Measurements from ENCODE around the gene HBA2.
"Not testable (repeated sequence)": the region's sequence is repeated elsewhere in the genome, so short reads cannot be mapped to it uniquely, and the experiment has no call there.

Gene HBA2

DNA sequence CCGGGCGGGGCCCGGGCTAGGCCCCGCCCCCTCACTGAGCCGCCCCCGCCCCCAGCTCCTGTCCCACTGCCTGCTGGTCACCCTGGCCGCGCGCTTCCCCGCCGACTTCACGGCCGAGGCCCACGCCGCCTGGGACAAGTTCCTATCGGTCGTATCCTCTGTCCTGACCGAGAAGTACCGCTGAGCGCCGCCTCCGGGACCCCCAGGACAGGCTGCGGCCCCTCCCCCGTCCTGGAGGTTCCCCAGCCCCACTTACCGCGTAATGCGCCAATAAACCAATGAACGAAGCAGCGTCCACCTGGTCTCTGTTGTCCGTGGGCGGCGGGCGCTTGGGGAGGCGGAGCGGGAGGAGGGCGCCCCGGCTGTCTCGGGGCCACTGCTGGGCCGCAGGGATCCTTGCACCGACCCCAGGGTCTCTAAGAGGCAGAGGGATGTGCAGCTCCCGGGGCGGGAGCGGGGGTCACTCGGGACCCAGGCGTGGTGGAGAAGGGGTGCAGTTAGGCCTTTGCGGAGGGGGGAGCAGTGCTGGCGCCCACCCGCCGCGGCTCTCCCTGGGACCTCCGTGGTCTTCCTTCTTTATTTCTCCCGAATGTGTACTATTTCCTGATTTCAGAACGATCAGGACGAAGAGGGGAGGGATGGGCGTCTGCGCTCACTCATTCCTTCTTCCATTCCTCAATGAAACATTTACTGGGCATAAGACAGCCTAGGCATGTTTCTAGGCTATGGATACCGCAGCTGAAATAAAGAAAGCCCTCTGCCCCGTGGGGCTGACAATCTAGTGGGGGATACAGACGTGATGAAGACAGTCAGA lies 18.3 kb upstream of the HBA2 start:
- 0 out of 2 replicates have a peak, but pooled peaks cover 5% of the 10 kb centered on the region for H3F3A ChIP-seq (ENCODE audit: insufficient read depth)
- H3K9me3 ChIP-seq (ENCODE audit: insufficient read depth, low read length), result no peaks in the 10 kb centered on the region
- H3K4me3 ChIP-seq (ENCODE audit: insufficient read depth, low read length, poor library complexity, severe bottlenecking), result no peak overlapping the region
- TF ChIP-seq EZH2phosphoT487 (conservative IDR thresholded peaks at IDR 0.05; ENCODE audit: low read length), result no peak
- TF ChIP-seq, protein P1, sequence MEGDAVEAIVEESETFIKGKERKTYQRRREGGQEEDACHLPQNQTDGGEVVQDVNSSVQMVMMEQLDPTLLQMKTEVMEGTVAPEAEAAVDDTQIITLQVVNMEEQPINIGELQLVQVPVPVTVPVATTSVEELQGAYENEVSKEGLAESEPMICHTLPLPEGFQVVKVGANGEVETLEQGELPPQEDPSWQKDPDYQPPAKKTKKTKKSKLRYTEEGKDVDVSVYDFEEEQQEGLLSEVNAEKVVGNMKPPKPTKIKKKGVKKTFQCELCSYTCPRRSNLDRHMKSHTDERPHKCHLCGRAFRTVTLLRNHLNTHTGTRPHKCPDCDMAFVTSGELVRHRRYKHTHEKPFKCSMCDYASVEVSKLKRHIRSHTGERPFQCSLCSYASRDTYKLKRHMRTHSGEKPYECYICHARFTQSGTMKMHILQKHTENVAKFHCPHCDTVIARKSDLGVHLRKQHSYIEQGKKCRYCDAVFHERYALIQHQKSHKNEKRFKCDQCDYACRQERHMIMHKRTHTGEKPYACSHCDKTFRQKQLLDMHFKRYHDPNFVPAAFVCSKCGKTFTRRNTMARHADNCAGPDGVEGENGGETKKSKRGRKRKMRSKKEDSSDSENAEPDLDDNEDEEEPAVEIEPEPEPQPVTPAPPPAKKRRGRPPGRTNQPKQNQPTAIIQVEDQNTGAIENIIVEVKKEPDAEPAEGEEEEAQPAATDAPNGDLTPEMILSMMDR (IDR thresholded peaks at IDR 0.05; ENCODE audit: insufficient read depth, low read length, poor library complexity, severe bottlenecking), result no peak
- H4K20me1 ChIP-seq (ENCODE audit: low read depth, low read length), result no peaks in the 10 kb centered on the region
- no peak overlapping the region for H3K27ac ChIP-seq (ENCODE audit: low read depth, low read length)
- H3K4me2 ChIP-seq (ENCODE audit: low read depth, low read length, poor library complexity, severe bottlenecking), result no peak overlapping the region
- H2AFZ ChIP-seq (ENCODE audit: low read depth, low read length, severe bottlenecking), result no peak overlapping the region
- no peaks in the 10 kb centered on the region for H3K9me2 ChIP-seq (replicated peaks; ENCODE audit: insufficient read depth, low read length)
- no peaks in the 10 kb centered on the region for H3K36me3 ChIP-seq (ENCODE audit: low read length)
- no peaks in the 10 kb centered on the region for H3K79me2 ChIP-seq (ENCODE audit: insufficient read depth, low read length)
- no peak overlapping the region for H3K9ac ChIP-seq (ENCODE audit: low read length)
- H3K27me3 ChIP-seq (ENCODE audit: low read length), result no peaks in the 10 kb centered on the region

DNA sequence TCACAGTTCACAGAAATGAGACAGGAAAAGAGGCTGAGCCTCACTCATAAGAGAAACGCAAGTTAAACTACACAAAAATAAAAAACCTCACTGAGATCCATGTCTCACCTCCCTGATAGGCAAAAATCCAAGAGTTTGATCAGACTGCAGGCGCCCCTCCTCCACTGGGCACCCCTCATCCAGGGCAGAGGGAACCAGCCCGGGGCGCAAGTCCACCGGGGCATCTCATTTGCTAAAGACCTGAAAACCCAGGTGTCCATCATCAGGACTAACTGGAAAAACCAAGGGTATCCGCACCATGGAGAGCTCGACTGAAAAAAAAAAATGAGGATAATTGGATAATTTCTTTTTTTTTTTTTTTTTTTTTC lies 17.7 kb upstream of the HBA2 start:
- Histone ChIP-seq H3K4me3 (ENCODE audit: insufficient read depth, low read length, poor library complexity, severe bottlenecking) (no peak overlapping the region), H3K9me3 (ENCODE audit: insufficient read depth, low read length) (no peaks in the 10 kb centered on the region), H3K9me2 (replicated peaks; ENCODE audit: insufficient read depth, low read length) (no peaks in the 10 kb centered on the region), H3K4me2 (ENCODE audit: low read depth, low read length, poor library complexity, severe bottlenecking) (no peak overlapping the region), H3K27me3 (ENCODE audit: low read length) (no peaks in the 10 kb centered on the region), H3K27ac (ENCODE audit: low read depth, low read length) (no peak overlapping the region), H4K20me1 (ENCODE audit: low read depth, low read length) (no peaks in the 10 kb centered on the region), H3K36me3 (ENCODE audit: low read length) (no peaks in the 10 kb centered on the region), H2AFZ (ENCODE audit: low read depth, low read length, severe bottlenecking) (no peak overlapping the region), H3K9ac (ENCODE audit: low read length) (no peak overlapping the region), H3F3A (ENCODE audit: insufficient read depth) (0 out of 2 replicates have a peak, but pooled peaks cover 5% of the 10 kb centered on the region), H3K79me2 (ENCODE audit: insufficient read depth, low read length) (no peaks in the 10 kb centered on the region)
- TF ChIP-seq, protein P1 (IDR thresholded peaks at IDR 0.05; ENCODE audit: insufficient read depth, low read length, poor library complexity, severe bottlenecking), result no peak
- no peak for TF ChIP-seq EZH2phosphoT487 (conservative IDR thresholded peaks at IDR 0.05; ENCODE audit: low read length)

DNA sequence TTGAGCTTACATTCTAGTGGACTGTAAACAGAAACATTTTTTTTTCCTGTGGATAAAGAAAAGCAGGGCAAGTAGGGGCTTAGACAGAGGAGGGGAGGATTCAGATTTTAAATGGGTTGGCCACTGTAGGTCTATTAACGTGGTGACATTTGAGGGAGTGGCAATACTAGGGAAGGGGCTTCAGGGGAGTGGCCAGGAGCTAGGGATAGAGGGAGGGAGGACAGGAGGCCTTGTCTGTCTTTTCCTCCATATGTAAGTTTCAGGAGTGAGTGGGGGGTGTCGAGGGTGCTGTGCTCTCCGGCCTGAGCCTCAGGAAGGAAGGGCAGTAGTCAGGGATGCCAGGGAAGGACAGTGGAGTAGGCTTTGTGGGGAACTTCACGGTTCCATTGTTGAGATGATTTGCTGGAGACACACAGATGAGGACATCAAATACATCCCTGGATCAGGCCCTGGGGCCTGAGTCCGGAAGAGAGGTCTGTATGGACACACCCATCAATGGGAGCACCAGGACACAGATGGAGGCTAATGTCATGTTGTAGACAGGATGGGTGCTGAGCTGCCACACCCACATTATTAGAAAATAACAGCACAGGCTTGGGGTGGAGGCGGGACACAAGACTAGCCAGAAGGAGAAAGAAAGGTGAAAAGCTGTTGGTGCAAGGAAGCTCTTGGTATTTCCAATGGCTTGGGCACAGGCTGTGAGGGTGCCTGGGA lies 13.4 kb upstream of the HBA2 start:
- no peaks in the 10 kb centered on the region for H3K36me3 ChIP-seq (ENCODE audit: low read length)
- no peak overlapping the region for H3K4me3 ChIP-seq (ENCODE audit: insufficient read depth, low read length, poor library complexity, severe bottlenecking)
- H3F3A ChIP-seq (ENCODE audit: insufficient read depth), result no peaks in the 10 kb centered on the region
- no peak overlapping the region for H3K9ac ChIP-seq (ENCODE audit: low read length)
- H3K9me2 ChIP-seq (replicated peaks; ENCODE audit: insufficient read depth, low read length), result no peaks in the 10 kb centered on the region
- H3K79me2 ChIP-seq (ENCODE audit: insufficient read depth, low read length), result no peaks in the 10 kb centered on the region
- no peak overlapping the region for H3K4me2 ChIP-seq (ENCODE audit: low read depth, low read length, poor library complexity, severe bottlenecking)
- TF ChIP-seq EZH2phosphoT487 (conservative IDR thresholded peaks at IDR 0.05; ENCODE audit: low read length), result no peak
- TF ChIP-seq, protein P1 (IDR thresholded peaks at IDR 0.05; ENCODE audit: insufficient read depth, low read length, poor library complexity, severe bottlenecking), result no peak
- H3K9me3 ChIP-seq (ENCODE audit: insufficient read depth, low read length), result no peaks in the 10 kb centered on the region
- H2AFZ ChIP-seq (ENCODE audit: low read depth, low read length, severe bottlenecking), result no peak overlapping the region
- no peaks in the 10 kb centered on the region for H4K20me1 ChIP-seq (ENCODE audit: low read depth, low read length)
- H3K27me3 ChIP-seq (ENCODE audit: low read length), result no peaks in the 10 kb centered on the region
- H3K27ac ChIP-seq (ENCODE audit: low read depth, low read length), result no peak overlapping the region

- not testable (repeated sequence) for H3K9me2 ChIP-seq (replicated peaks; ENCODE audit: insufficient read depth, low read length); H3K79me2 ChIP-seq (ENCODE audit: insufficient read depth, low read length); H3K27ac ChIP-seq (ENCODE audit: low read depth, low read length); H3F3A ChIP-seq (ENCODE audit: insufficient read depth); H3K36me3 ChIP-seq (ENCODE audit: low read length); H3K4me3 ChIP-seq (ENCODE audit: insufficient read depth, low read length, poor library complexity, severe bottlenecking); H3K27me3 ChIP-seq (ENCODE audit: low read length); H3K9me3 ChIP-seq (ENCODE audit: insufficient read depth, low read length); H4K20me1 ChIP-seq (ENCODE audit: low read depth, low read length); H2AFZ ChIP-seq (ENCODE audit: low read depth, low read length, severe bottlenecking); H3K4me2 ChIP-seq (ENCODE audit: low read depth, low read length, poor library complexity, severe bottlenecking); H3K9ac ChIP-seq (ENCODE audit: low read length)
These were observed 12.4 kb upstream of the HBA2 start for GRCh38 chr16:160242-160641.
